Progenitor cell of endocrine pancreas (in vitro differentiated cells): ENCODE measurements around the gene CEP85. TPM values are rescaled to one million over a fixed set of nuclear protein-coding genes. Genes with fewer than 3 reads are reported as not detected.

Experiments
- DNase-seq: peaks from one replicate; pipeline ENCODE4 v3.0.0; 2021; ENCODE audit warnings: low spot score; ENCODE audit not compliant: unreplicated experiment
- H3K27ac Mint-ChIP-seq: 2 replicates; pipeline ENCODE4 v1.8.0; 2021; ENCODE audit warnings: mild to moderate bottlenecking, moderate library complexity, mixed read lengths
- H3K27me3 Mint-ChIP-seq: 2 replicates; pipeline ENCODE4 v1.8.0; 2021; ENCODE audit warnings: mixed read lengths
- H3K36me3 Mint-ChIP-seq: 2 replicates; pipeline ENCODE4 v1.8.0; 2022; ENCODE audit warnings: mixed read lengths; ENCODE audit not compliant: insufficient read depth
- H3K4me1 Mint-ChIP-seq: 2 replicates; pipeline ENCODE4 v1.8.0; 2021; ENCODE audit warnings: low read depth, mixed read lengths
- H3K4me3 Mint-ChIP-seq: 2 replicates; pipeline ENCODE4 v1.8.0; 2021; ENCODE audit warnings: low read depth, mild to moderate bottlenecking, moderate library complexity, mixed read lengths
- H3K9me3 Mint-ChIP-seq: 2 replicates; pipeline ENCODE4 v1.8.0; 2021; ENCODE audit warnings: low read depth, mixed read lengths
- CTCF ChIP-seq: fragments of 200-600 bp; sonication (generic); IDR thresholded peaks from one replicate; pipeline ENCODE4 v1.5.0; 2021; ENCODE audit warnings: antibody characterized with exemption, mild to moderate bottlenecking; ENCODE audit not compliant: unreplicated experiment
- total RNA-seq: library from RNA; stranded (reverse); gene quantifications from 2 replicates; pipeline ENCODE4 v1.2.1, GENCODE V29; 2021

Gene CEP85
- total RNA-seq, 1 donor from 2014 or later: 21.3 TPM

- H3K4me3 Mint-ChIP-seq: no peak overlapping the region
Measured at GRCh38 chr1:26284597-26285347, 50.8 kb downstream of the CEP85 start.

GRCh38 chr1:26285366-26286063 is 51.5 kb downstream of the CEP85 start:
- peak; percentile 38 for DNase-seq
- H3K27me3 Mint-ChIP-seq: no peaks in the 10 kb centered on the region
- H3K4me1 Mint-ChIP-seq: peaks cover 9% of the 10 kb centered on the region
- H3K27ac Mint-ChIP-seq: no peak overlapping the region
- H3K9me3 Mint-ChIP-seq: no peaks in the 10 kb centered on the region
- peak; percentile 57 for TF ChIP-seq CTCF
- H3K36me3 Mint-ChIP-seq: peaks cover 3% of the 10 kb centered on the region
- no peak overlapping the region for H3K4me3 Mint-ChIP-seq

More at GRCh38 chr1:26284597-26285347, 50.8 kb downstream of the CEP85 start:
- Mint-ChIP-seq H3K4me1 (peaks cover 11% of the 10 kb centered on the region), H3K9me3 (no peaks in the 10 kb centered on the region), H3K36me3 (peaks cover 3% of the 10 kb centered on the region), H3K27me3 (no peaks in the 10 kb centered on the region), H3K27ac (no peak overlapping the region)
- peak; percentile 47 for DNase-seq
- peak; percentile 87 for TF ChIP-seq CTCF

- Mint-ChIP-seq H3K4me1 (peaks cover 6% of the 10 kb centered on the region), H3K4me3 (no peak overlapping the region), H3K27me3 (no peaks in the 10 kb centered on the region)
Measured at GRCh38 chr1:26286064-26286416, 52.0 kb downstream of the CEP85 start.

GRCh38 chr1:26287033-26287711 is 53.2 kb downstream of the CEP85 start:
- no peak for DNase-seq
- Mint-ChIP-seq H3K4me3 (no peak overlapping the region), H3K27ac (peak overlapping the region; percentile 15), H3K27me3 (no peaks in the 10 kb centered on the region), H3K36me3 (peaks cover 3% of the 10 kb centered on the region), H3K9me3 (no peaks in the 10 kb centered on the region), H3K4me1 (peaks cover 1% of the 10 kb centered on the region)
- no peak for TF ChIP-seq CTCF

More at GRCh38 chr1:26286064-26286416, 52.0 kb downstream of the CEP85 start:
- no peak for TF ChIP-seq CTCF
- no peak for DNase-seq
- Mint-ChIP-seq H3K27ac (no peak overlapping the region), H3K36me3 (peaks cover 3% of the 10 kb centered on the region), H3K9me3 (no peaks in the 10 kb centered on the region)

GRCh38 chr1:26287811-26288210 is 53.8 kb downstream of the CEP85 start:
- peaks cover 1% of the 10 kb centered on the region for H3K4me1 Mint-ChIP-seq
- DNase-seq: no peak
- no peaks in the 10 kb centered on the region for H3K9me3 Mint-ChIP-seq
- no peak overlapping the region for H3K4me3 Mint-ChIP-seq
- H3K27ac Mint-ChIP-seq: no peak overlapping the region
- TF ChIP-seq CTCF: no peak
- no peaks in the 10 kb centered on the region for H3K27me3 Mint-ChIP-seq
- H3K36me3 Mint-ChIP-seq: peaks cover 3% of the 10 kb centered on the region
